Measurements from ENCODE around the gene UBA3.

The UBA3 gene

DNA sequence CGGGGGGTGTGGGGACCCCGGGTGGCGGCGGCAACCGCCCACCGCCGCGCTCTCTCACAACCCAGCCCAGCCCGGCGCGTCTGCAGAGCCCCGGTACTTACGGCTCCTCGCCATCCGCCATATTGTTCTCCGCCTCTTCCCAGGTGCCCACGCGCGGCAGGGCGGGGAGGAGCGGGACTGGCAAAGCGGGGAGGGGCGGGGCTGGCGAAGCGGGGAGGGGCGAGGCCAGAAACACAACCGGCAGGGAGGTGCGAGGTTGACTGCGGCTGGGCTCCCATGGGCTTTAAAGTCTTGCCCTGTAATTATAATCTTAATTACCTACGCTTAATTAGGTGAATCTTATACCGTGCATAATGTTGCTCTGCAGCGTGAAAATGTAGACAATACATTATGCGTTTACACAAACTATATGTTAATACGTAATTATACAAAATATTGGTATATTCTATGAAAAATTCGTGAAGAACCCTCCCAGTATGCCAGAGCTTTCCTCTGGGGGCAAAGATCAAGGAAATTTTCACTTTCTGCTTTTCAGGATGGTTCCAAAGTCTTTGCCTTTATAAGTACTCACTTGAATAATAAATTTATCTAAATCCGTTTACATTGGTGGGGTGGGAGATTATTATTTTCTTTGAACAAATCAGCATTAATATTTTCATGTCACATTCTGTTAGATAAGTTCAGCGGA lies at the start of gene UBA3:
Gene UBA3 (minus strand): TSS at position 133 of the 688 bp plus-strand sequence. CDS start 12 bp downstream, at position 121.
- DNase-seq, result peak; percentile 93 to 97 (median 95)

DNA sequence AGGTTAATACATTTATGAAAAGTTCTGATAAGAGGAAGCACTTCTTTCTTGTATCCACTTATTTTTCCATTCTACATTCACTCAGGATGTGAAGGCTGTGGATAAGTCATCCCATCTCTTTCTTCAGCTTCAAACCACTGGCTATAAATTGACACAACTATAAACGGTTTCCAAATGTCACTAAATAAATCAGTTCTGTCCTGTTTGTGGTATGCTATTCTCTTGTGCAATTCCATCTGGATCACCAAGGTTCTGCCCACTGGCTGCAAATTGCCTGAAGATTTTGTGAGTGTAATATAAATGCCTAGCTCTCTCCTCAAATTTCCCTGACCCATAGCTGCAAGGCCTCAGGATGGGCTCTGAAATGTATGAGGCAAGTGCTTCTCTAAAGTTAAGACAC lies 49.4 kb upstream of the UBA3 start:
- no peak for DNase-seq

DNA sequence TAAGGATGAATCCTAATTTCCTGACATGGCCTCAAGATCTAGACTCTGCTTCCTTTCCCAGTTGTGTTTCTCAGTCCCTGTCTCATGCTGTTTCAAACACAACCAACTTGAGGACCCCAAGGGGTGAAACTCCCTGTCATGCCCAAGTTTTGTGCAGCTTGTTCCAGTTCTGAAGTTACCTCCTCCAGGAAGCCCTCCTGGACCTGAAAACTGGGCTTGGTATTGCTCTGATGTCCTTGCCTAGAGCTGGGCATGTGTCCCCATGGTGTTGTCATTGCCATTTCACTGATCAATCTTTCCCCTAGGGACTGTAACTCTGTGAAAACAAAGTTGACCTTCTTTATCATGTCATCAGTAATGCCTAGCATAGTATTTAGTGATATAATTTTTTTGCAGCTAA lies 48.3 kb upstream of the UBA3 start:
- DNase-seq, result no peak

- no peak for DNase-seq
These were observed 46.8 kb upstream of the UBA3 start for GRCh38 chr3:69126999-69127398.

DNA sequence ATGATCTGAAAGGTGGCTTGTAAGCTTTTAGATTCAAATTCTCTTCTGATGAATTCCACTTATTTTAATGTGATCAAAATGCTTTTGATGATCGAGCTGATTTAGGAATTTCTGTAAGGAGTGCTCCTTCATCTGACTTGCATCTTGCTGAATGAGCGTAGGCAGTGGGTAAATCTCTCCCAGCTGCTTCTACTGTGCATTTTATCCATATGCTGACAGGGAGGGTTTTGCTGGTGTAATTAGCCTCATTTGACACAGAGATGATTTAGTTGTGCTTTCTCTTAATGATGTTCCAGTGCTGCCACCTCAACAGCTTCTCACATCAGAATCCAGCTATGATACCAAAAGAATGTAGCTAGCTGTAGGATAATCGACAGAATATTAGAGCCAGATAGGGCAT lies 46.1 kb upstream of the UBA3 start:
- no peak for DNase-seq

- no peak for DNase-seq
These were observed 42.2 kb upstream of the UBA3 start, which contains the start of gene LMOD3 for GRCh38 chr3:69122403-69122802. LMOD3 (minus strand) TSS chr3:69122595; CDS start chr3:69122386, 209 bp downstream.

GRCh38 chr3:69121950-69122349 lies 41.8 kb upstream of the UBA3 start:
- DNase-seq, result no peak

GRCh38 chr3:69121513-69121912 lies 41.3 kb upstream of the UBA3 start:
- no peak for DNase-seq

DNA sequence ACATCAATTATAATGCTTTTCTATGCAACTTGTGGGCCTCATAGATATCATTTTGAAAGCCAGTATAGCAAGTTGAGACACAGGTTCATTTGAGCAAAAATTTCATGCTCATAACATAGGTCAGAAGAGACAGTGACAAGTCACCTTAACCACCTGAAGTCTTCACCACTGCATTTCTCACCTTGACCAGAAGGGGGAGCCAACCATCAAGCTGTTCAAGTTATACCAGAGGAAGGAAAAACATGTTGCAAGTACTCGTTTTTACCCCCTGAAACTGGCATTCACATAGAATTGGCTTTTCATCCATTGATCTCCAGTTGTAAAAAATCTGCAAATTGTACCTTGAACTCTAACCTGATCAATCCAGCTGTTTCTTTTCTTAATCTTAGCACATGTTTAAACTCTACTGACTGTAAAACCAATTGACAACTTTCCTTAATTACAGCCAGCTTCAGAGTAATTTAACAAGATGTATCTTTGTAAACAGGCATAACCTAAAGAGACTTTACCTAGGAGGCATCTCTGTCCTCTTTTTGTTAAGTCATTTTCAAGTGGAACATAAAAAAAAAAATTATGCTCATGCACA lies 40.8 kb upstream of the UBA3 start:
- peak; percentile 63 to 77 (median 73) for DNase-seq

GRCh38 chr3:69119681-69120080 lies 39.5 kb upstream of the UBA3 start:
- DNase-seq, result no peak

- DNase-seq, result no peak
These were observed 39.0 kb upstream of the UBA3 start for GRCh38 chr3:69119138-69119537.

GRCh38 chr3:69118555-69118954 lies 38.4 kb upstream of the UBA3 start:
- no peak for DNase-seq

GRCh38 chr3:69116897-69117296 lies 36.7 kb upstream of the UBA3 start:
- DNase-seq, result no peak

DNA sequence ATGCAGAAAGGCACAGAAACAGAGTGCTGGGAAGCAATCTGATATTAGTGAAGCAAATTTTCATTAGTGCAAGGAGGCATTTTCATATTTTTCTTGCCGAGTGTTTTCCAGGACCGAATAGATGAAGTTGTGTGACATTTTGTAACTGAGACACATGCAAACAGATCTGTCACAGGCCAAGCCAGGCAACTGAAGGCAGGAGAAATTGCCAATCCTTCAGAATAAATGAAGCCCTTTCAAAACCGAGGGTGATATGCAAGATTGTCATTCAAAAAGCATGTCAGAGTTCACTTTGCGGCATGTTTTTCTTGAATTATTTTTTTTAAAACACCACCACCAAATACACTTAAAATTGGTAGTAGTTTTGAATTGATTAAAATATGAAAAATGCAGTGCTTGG lies 36.0 kb upstream of the UBA3 start:
- DNase-seq, result no peak

- DNase-seq, result no peak
These were observed 35.6 kb upstream of the UBA3 start for GRCh38 chr3:69115731-69116130.

- DNase-seq, result no peak
These were observed 33.4 kb upstream of the UBA3 start for GRCh38 chr3:69113536-69113935.

- no peak for DNase-seq
These were observed 30.9 kb upstream of the UBA3 start for GRCh38 chr3:69110941-69111546.

DNA sequence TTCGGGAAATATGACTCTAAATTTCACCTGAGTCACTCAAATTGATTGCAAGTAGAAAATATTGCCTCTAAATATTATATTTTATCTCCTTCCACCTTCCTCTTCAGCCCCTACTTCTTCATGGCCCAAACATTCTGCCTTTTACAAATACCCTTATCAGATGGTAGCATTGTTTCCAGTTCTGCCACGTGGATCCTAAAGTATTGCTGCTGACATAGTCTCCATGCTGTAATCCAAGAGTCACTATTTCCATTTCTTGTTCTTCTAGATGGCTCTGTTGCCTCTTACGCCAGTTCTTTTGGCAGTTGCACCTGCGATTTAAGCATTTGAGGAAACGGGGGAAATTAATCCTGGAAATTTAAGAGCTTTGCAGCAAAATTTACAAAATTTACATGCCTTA lies 28.6 kb upstream of the UBA3 start:
- DNase-seq, result no peak

DNA sequence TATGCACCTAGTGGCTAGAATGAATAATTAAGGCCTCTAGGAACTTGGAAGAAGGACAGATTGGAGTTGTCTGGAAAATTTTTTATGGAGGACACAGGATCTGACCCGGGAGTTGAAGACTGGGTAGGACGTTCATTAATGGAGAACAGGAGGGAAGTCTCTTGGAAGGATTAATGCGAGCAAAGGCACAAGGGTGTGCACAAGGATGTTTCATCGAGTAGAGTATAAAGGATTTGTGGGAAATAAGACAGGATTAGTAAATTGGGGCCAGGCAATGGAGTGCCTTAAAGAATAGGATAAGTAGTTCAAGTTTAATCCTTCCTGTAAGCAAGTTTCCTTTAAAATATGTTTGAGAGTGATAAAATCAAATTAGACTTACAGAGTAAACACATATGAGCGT lies 27.7 kb upstream of the UBA3 start:
- DNase-seq, result no peak

GRCh38 chr3:69105320-69105719 lies 25.2 kb upstream of the UBA3 start:
- no peak for DNase-seq

GRCh38 chr3:69104586-69104985 lies 24.4 kb upstream of the UBA3 start:
- DNase-seq, result no peak

GRCh38 chr3:69103123-69103522 lies 23.0 kb upstream of the UBA3 start:
- no peak for DNase-seq

DNA sequence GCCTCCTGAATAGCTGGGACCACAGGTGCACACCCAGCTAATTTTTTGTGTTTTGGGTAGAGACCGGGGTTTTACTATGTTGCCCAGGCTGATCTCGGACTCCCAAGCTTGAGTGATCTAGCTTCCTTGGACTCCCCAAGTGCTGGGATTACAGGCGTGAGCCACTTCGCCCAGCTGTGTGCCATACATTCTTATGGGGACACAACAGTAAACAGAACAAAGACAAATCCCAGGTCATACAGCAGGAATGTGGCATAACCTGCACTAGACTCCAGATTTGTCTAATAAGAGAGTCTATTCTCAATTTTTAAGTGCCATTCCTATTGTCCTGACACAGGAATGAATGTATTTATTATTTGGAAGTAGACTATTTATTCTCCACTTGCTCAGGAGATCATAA lies 22.2 kb upstream of the UBA3 start:
- DNase-seq, result no peak

- no peak for DNase-seq
These were observed 19.4 kb upstream of the UBA3 start for GRCh38 chr3:69099576-69099975.

Data from suppressor macrophage treated with lipopolysaccharide for 1 hour (primary cell).